A204.1 (cell line): ENCODE results near the gene PLPP3.

Experiments used
- FAIRE-seq: peaks from 2 replicates; lab custom pipeline; 2012; peaks lifted over from hg19 to GRCh38; lab: Jason Lieb, UNC

PLPP3 gene

DNA sequence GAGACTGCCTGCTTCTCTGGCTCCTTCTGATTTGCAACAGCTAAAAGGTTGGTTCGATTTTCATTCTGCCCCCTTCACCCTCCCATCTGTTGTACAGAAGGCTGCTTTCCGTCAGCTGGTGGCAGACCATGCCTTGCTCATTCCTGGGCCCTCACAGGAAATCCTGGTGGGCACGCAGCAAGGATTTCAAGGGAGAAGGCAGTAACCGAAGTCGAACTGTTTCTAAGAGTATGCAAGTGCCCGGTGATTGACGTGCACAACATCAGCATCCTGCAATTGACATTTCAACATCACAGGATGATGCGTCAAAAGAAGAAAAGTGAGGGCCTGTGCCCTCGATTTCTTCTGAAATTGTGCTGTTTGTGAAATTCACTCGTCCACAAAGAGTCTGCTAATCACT, 83.8 kb downstream of the PLPP3 start:
- no peak for FAIRE-seq

DNA sequence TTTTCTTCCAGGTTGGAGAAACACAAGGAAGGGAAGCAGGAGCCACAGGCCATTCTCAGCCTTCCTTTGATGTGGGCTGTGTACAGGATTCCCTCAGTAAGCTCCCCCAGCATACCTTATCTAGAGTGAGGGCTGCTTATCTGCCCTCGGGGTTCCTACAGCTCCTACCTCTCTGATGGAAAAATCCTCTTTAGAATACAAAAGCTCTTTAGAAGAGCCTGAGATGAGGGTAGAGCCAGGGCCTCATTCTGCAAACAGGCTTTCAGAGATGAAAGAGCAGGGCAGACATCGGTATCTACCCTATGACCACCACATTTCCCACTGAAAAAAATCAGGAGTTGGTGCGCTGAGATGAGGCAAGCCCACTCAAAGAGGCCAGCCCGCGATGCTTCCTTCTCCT, 85.1 kb downstream of the PLPP3 start:
- FAIRE-seq, result no peak

DNA sequence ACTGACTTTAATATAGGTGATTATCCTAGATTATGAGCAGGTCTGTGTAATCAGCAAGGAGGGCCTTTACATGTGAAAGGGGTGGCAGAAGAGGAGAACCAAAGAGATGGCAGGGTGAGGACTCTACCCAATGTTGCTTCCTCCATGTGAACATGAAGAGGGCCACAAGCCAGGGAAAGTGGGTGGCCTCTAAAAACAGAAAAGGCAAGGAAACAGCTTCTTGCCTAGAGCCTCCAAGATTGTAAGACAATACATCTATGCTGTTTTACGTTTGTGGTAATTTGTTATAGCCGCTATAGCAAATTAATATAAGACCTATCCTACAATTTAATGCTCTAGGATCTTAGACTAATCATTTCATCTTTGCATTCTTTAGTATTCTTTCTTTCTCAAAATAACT, 85.5 kb downstream of the PLPP3 start:
- FAIRE-seq, result no peak

DNA sequence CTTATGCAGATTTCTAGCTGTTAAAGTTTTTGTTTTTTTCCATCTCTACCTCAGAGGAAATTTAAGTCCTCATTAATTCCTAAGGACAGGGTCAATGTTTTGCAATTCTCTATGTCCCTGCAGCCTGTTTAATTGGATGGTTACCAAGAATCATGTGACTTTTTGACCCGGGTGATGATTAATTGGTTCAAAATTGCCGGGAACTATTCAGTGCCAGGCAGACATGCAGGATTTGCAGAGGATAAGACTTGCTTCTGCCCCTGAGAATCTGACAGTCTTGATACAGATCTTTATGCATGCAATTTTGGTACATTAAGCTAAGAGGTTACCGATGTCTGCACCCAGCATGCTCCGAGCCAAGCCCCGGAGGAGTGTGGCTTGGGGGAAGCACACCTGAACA, 87.9 kb downstream of the PLPP3 start:
- no peak for FAIRE-seq

DNA sequence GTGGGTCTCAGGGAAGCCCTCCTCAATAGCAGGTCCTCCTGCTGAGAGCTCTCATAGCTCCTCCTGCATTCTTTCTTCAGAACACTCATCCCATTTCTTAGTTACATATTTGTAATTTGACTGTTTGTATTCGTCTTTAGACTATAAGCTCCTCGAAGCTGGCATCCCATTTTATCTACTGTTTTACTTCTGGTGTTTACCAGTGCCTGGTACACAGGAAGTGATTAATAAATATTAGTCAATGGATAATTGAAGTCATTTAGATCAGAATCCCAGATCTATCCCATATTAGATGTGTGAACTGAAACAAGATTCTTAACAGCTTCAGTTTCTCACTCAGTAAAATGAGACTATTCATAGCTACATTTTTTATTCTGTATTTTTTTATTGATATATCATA, 88.7 kb downstream of the PLPP3 start:
- no peak for FAIRE-seq

DNA sequence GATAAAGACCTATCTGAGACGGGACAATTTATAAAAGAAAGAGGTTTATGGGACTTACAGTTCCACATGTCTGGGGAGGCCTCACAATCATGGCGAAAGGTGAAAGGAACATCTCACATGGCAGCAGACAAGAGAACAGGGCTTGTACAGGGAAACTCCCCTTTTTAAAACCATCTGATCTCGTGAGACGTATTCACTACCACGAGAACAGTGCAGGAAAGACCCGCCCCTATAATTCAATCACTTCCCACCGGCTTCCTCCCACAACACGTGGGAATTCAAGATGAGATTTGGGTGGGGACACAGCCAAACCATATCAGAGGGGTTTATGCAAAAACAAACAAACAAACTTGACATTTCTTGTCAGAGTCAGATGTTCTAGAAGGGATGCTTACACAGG, 89.7 kb downstream of the PLPP3 start:
- FAIRE-seq, result no peak

DNA sequence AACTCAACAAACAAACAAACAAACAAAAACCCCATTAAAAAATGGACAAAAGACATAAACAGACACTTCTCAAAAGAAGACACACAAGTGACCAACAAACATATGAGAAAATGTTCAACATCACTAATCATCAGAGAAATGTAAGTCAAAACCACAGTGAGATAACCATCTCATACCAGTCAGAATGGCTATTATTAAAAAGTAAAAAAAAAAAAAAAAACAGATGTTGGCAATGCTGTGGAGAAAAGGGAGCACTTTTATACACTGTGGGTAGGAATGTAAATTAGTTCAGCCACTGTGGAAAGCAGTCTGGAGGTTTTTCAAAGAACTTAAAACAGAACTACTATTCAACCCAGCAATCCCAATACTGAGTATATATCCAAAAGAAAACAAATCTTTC, 94.7 kb downstream of the PLPP3 start:
- no peak for FAIRE-seq

DNA sequence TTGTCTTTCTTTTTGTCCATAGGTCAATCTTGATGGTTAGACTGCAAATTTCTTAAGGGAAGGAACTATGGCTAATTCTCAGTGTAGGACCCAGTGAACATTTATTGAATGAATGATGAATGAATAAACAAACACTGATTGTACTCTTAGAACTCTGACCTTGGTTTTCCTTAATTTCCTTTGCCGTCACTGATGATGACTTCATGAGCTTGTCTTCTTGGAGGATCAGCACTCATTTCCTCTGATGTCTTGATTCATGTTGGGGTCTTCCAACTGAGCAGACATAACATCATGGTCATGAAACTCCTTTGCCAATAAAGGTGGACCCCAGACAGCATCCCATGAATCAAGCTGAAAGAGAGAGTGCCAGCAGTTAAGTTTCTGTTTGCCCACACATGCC, 96.3 kb downstream of the PLPP3 start:
- no peak for FAIRE-seq

DNA sequence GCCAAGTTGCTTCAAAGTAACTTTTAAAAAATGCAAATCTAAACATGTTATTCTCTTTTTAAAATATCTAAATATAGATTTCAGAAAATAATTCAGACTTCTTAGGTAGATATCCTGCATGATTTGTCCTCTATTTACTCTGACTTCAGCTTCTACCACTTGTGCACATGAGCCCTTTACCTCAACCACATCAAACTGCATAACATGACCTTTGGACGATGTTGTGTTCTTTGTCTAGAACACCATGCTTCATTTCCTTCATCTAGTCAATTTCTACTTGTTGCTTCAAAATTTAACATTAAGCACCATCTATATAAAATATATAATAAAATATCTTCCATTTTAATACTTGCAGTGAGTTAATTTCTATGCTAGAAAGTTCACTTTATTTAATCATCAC, 96.9 kb downstream of the PLPP3 start:
- FAIRE-seq, result no peak

DNA sequence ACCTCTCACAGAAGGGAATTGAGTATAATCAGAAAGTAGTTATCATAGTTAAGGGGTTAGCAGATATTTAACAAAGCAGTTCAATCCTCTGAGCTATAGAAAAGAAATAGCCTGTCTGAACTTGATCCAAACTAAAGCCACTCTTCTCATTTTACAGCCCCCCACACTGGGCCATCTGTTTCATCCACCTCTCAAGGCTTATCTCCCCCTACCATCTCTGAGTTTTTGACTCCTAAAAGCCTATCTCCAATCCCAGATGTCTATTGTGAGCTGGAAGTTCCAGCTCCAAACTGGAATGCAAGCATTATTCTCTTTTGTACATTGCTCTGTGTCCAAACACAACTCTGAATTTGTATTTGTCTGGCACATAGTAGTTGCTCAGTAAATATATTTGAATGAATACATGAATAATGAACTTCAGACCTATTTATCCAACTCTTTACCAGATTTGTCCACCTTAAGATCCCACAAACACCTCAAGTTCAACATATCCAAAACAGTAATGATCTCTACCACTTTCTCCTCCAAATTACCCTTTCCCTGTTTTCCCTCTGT, 98.1 kb downstream of the PLPP3 start:
- no peak for FAIRE-seq

DNA sequence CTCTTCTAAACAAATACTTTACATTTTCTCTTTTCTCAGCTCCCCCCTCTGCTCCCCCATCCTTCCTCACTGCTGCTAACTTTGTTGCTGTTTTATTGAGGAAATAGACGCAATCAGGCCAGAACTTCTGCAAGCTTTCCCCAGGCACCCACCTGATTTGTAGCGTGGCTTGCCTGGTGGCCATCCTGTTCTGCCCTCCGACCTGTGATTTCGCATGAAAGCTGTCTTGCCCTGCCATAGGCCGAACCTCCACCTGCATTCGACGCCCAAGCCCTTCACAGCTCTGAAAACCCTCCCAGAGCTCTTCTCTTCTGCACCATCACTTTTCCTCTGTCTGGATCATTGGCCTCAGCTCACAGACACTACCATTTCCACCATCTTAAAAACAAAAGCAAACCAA, 100.6 kb downstream of the PLPP3 start:
- no peak for FAIRE-seq

DNA sequence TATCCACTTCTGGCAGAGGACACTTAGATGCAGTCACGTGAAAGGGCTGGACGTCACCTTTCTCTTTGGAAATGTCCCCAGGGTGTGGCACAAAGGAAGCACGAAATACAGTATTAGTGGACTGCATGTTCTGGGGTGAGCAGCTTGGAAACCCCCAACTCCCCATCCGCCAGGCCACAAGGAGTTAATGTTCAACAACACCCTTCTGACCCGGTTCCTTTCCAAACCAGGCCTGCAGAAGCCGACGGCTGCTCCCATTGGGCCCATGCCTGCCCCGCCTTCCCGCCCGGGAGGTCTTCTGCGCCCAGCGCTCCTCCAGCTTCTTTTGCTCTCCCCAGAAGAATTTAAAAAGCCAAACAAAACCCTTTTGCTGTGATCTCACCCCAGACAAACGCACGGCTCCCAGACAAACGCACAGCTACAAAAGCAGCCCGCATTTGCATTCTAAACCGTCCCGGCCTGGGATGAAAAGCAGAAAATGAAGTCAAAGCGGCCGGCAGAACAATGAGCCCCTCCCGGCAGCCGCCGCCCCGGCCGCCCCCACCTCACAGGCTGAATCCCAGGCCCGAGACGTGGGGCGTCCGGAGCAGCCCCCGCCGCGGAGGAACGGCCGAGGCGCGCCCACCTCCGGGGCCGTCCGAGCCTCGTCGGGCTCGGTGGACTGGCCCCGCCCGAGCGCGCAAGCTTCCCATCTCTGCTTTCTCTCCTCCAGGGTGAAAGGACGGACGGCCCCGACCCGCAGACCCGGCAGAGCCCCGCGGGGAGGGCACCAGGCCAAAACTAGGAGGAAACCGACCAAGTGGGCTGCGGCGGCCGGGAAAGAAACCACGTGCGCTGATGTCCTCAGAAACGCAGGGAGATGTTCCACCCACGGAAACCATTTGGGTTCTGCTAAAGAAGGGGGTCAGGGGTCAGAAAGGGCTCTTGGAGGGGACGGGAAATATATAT, 101.9 kb downstream of the PLPP3 start:
- FAIRE-seq, result no peak

DNA sequence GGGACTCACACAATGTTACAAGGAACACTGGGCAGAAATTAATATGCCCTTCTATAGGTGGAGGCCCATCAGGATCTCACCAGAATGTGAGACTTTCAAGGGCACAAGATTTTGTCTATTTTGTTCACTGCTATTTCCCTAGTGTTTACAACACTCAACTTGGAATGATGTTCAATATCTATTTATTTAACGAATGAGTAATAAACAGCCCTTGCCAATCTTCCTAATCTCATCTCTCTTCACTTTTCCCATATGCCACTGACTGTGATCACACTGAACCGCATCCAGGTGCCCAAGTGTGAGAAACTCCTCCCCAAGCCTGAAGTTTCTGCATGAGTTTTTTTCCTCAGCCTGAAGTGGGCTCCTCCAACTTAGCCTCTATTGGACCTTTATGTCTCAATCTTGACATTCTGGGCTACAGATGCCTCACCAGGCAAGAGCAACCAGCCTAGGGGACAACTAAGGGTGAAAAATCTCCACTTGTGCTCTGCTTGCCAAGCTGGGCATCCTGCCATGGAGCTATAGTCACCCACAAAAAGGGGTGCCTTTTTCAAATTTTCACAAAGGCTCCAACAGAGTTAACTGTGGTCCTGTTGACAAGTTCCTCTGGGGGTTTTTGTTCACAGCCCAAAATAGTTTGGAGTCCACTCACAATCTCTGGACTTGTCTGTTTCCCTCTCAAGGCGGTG, 105.6 kb downstream of the PLPP3 start:
- FAIRE-seq, result no peak

DNA sequence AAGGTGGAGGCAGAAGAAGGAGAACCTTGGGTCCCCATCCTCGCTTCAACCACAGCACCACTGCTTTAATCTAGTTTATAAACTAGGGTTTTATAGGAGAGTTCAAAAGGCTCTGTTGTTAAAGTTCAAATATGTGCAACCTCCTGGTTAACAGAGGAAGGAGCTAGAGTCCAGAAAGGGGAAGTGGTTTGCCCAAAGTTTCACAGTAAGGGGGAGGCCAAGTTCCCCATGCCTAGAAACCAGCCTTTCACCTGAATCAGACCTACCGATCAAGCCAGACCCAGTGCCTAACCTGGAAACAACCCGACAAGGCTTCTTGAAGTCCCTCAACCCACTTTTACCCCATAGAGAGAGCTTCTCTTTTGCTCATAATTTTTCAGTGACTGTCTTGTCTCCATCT, 106.5 kb downstream of the PLPP3 start:
- no peak for FAIRE-seq

DNA sequence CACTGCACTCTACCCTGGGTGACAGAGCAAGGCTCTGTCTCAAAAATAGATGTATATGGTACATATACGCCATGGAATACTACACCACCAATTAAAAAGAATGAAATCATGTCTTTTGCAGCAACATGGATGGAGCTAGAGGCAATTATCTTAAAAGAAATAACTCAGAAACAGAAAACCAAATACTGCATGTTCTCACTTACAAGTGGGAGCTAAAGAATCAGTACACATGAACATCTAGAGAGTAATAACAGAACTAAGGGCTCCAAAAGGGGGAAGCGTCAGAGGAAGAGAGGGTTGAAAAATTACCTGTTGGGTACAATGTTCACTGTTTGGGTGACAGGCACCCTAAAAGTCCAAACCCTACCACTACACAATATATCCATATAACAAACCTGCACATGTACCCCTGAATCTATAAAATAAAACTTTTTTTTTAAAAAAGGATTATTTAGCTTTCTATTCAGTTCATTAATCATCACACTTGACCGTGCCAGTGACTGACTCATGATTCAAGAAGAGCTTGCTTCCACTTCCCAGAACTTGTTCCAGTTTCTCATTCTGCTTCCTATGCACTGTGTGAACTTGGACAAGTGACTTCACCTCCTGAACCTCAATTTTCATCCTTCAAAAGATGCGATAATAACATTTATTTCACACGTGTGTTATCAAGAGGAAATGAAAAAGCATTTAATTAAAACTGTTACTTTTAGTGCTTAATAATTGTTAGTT, 109.6 kb downstream of the PLPP3 start:
- FAIRE-seq, result no peak

DNA sequence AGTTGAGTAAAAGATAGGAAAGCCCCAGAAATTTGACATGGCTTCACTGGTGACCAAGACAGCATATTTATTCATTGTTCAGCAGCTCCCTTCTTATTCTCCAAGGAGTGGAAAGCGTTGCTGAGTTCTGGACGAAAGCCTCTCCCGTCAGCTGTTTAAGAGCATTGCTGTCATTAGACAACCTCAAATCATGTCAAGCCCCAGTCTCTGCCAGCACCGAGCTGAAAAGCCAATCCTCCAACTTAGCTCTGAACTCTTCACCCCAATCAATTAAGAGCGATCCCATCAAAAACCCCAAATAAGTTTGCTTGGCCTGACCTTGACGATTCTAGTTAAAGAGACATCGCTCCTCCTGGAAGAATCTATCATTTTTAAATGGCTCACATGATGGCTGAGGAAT, 110.8 kb downstream of the PLPP3 start:
- FAIRE-seq, result no peak

DNA sequence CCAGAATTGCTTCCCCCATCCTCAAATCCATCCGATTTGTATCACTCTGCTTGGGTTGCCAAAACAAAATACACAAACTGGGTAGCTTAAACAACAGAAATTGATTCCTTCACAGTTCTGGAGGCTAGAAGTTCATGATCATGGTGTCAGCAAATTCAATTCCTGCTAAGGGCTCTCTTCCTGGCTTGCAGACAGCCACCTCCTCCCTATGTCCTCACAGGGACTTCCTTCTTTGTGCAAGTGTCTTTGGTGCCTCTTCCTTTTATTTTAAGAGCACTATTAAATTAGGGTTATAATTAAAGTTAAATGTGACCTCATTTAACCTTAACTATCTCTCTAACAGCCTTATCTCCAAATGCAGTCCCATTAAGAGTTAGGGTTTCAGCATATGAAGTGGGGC, 112.8 kb downstream of the PLPP3 start:
- FAIRE-seq, result no peak

DNA sequence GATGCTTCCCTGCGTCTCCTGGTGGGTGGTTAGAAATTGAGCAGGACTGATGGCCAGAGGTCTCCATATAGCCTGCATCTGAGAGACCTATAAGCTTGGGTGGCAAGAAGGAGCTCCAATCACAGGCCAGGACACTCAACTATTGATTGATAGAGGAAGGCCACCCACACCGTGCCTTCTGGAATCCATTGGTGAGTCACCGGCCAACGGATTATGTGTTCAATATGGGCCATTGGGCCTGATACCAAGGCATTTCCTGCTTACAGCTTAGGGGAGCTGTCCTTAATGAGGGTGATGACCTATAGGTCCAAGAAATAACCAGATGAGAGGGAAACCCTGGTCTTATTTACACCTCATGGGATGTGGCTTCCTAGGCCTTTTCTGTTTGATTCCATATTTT, 115.1 kb downstream of the PLPP3 start:
- FAIRE-seq, result no peak

DNA sequence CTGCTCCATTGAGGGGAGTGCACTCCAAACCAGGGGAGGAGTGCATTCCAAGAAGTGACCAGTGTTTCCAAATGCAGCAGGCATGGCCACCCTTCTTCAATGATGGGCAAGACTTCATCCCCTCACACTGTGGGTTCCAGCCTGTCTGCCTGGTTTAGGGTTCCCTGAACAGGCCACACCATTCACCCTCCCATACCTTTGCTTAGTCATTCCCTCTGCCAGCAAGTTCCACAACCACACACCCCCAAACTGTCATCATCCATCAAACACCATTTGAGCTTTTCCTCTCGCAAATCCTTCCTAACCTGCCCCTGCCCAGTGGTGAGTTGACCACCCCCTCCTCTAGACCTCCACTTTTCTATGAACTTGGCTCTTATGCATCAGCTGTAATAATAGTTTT, 116.0 kb downstream of the PLPP3 start:
- FAIRE-seq, result no peak

DNA sequence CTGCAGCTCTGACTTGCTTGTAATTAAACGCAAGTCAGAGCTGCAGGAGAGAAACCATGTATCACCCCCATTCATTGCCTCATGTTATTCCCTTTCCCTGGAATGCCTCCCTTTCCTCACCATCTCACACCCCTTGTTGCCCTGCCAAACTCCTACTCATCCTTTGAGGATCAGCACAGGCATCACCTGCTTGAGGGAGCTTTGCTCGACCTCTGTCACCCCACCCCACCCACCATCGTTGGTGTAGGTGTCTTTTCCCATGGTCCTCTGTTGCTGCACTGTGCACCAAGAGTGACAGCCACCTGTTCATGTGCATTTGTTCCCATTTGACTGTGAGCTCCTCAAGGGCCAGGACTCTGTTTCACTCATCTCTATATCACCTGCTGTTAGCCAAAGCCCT, 117.2 kb downstream of the PLPP3 start:
- FAIRE-seq, result no peak

DNA sequence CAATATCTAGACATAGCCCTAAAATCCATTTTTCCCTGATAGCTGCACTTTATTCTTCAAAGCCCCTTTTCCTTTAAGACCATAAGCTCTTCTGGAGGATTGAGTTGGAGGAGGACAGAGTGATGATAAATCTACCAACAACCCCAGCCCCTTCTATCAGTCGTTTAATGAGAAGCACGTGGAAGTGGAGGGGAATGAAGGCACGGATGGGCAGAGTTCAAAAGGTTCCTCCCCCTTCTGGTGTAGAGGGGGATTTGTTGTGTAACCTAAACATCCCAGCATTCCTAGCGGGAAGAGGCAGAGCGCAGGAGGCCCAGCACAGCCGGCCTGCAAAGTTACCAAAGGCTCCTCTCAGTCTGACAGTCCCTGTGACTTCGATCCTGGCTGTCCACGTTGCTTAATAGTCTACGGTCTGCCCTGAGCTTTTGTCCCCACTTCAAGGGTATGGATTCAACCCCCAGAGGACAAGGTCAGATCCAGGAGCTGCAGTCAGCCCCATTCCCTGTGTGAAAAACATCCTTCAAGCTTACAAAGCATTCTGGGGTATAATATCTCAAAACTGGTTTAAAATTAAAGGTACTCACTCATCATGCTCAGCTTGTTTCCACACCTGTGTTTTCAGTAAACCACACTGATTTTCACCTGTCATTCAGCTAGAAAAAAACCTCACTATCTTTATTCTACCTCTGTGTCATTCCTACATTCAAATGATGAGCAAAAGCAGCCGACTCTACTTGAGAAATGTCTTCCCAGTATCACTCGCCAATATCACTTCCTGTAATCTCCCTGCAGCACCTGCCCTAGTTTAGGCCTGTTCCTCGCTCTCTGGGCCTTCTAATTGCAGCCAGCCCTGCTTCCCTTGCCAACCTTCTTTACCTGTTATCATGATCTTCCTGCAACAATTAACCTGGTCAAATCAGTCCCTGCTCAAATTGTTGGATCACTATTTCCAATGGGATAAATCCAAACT, 117.9 kb downstream of the PLPP3 start:
- no peak for FAIRE-seq

DNA sequence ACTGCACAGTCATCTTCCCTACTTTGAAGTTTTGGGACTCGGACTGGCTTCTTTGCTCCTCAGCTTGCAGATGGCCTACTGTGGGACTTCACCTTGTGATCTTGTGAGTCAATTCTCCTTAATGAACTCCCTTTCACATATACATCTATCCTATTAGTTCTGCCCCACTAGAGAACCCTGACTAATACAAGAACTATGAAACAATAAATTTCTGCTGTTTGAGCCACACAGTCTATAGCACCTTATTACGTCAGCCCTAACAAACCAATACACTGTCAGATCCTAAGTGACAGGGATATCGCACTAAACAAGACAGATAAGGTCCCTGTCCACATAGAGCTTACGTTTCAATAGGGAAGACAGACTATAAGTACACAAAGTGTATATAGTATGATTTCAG, 120.1 kb downstream of the PLPP3 start:
- FAIRE-seq, result no peak
